DND-41 (cell line): ENCODE data around the gene OPN5.

Source experiments
- CTCF ChIP-seq: IDR thresholded peaks from 2 replicates; pipeline ENCODE4 v1.5.1; 2012; ENCODE audit warnings: borderline replicate concordance, low read length, moderate library complexity, mild to moderate bottlenecking; ENCODE audit not compliant: poor library complexity, severe bottlenecking; ENCODE audit errors: extremely low read depth
- EZH2 ChIP-seq: IDR thresholded peaks from 3 replicates; pipeline ENCODE4 v1.6.1; 2012; ENCODE audit warnings: borderline replicate concordance, low read depth, mild to moderate bottlenecking, moderate library complexity, low read length, inconsistent platforms; ENCODE audit not compliant: severe bottlenecking

GRCh38 chr6:47788498-47788884, 6.7 kb downstream of the OPN5 start:
- TF ChIP-seq CTCF, result no peak
- no peak for TF ChIP-seq EZH2
